WTC11 (cell line): ENCODE measurements around the gene ABCC4.

Experiments
- ATF2 ChIP-seq: sonication (generic); formaldehyde crosslinking; IDR thresholded peaks from 2 replicates; pipeline ENCODE4 v1.8.1; 2022; ENCODE audit warnings: low read depth, missing genetic modification reagents, borderline replicate concordance
- CTCF ChIP-seq: fragments of 200-600 bp; IDR thresholded peaks from 2 replicates; pipeline ENCODE4 v1.8.0; 2022; ENCODE audit warnings: antibody characterized with exemption
- ESRRA ChIP-seq: sonication (generic); formaldehyde crosslinking; IDR thresholded peaks from 2 replicates; pipeline ENCODE4 v1.8.1; 2022; ENCODE audit warnings: mild to moderate bottlenecking, missing genetic modification reagents, borderline replicate concordance
- ETV6 ChIP-seq: sonication (generic); formaldehyde crosslinking; IDR thresholded peaks from 2 replicates; pipeline ENCODE4 v1.8.1; 2022; ENCODE audit warnings: mild to moderate bottlenecking, missing genetic modification reagents
- FOXK1 ChIP-seq: sonication (generic); formaldehyde crosslinking; IDR thresholded peaks from 2 replicates; pipeline ENCODE4 v1.8.0; 2022; ENCODE audit warnings: mild to moderate bottlenecking, moderate library complexity, missing genetic modification reagents
- FOXP4 ChIP-seq: sonication (generic); formaldehyde crosslinking; IDR thresholded peaks from 2 replicates; pipeline ENCODE4 v1.8.0; 2022; ENCODE audit warnings: mild to moderate bottlenecking, missing genetic modification reagents
- MAX ChIP-seq: sonication (generic); formaldehyde crosslinking; IDR thresholded peaks from 2 replicates; pipeline ENCODE4 v1.8.0; 2022; ENCODE audit warnings: mild to moderate bottlenecking, missing genetic modification reagents
- MLX ChIP-seq: sonication (generic); formaldehyde crosslinking; IDR thresholded peaks from 2 replicates; pipeline ENCODE4 v1.8.1; 2023; ENCODE audit warnings: mild to moderate bottlenecking, missing genetic modification reagents, moderate library complexity
- NR1H2 ChIP-seq: sonication (generic); formaldehyde crosslinking; IDR thresholded peaks from 2 replicates; pipeline ENCODE4 v1.9.0; 2021; ENCODE audit warnings: mild to moderate bottlenecking, moderate library complexity, missing genetic modification reagents
- ZBTB43 ChIP-seq: sonication (generic); formaldehyde crosslinking; IDR thresholded peaks from 2 replicates; pipeline ENCODE4 v1.8.1; 2023; ENCODE audit warnings: mild to moderate bottlenecking, missing genetic modification reagents
- ZNF121 ChIP-seq: sonication (generic); formaldehyde crosslinking; IDR thresholded peaks from 2 replicates; pipeline ENCODE4 v1.8.0; 2023; ENCODE audit warnings: missing genetic modification reagents
- ZNF232 ChIP-seq: sonication (generic); formaldehyde crosslinking; IDR thresholded peaks from 2 replicates; pipeline ENCODE4 v1.8.0; 2022; ENCODE audit warnings: mild to moderate bottlenecking, missing genetic modification reagents
- ZNF416 ChIP-seq: fragments of 250-450 bp; sonication (Bioruptor Pico); IDR thresholded peaks from 2 replicates; pipeline ENCODE4 v1.9.0; 2021; ENCODE audit warnings: mild to moderate bottlenecking, inconsistent platforms

GRCh38 chr13:95236774-95237173 is 64.5 kb downstream of the ABCC4 start:
- TF ChIP-seq ZBTB43 (CRISPR knock-in tag) (no peak), MAX (CRISPR knock-in tag) (no peak), CTCF (no peak), ZNF121 (CRISPR knock-in tag) (no peak), ETV6 (CRISPR knock-in tag) (no peak), FOXP4 (CRISPR knock-in tag) (no peak), MLX (no peak), ZNF232 (CRISPR knock-in tag) (no peak), NR1H2 (CRISPR knock-in tag) (no peak), ATF2 (CRISPR knock-in tag) (no peak), FOXK1 (CRISPR knock-in tag) (no peak), ZNF416 (CRISPR knock-in tag) (no peak), ESRRA (no peak)
